WI38 (cell line): ENCODE measurements around the gene ASB16.

Experiments used
- H3K4me3 ChIP-seq: 2 replicates; pipeline ENCODE4 v1.5.1; 2011; ENCODE audit warnings: low read depth, mild to moderate bottlenecking, control low read depth, low read length
- CTCF ChIP-seq: IDR thresholded peaks from 2 replicates; pipeline ENCODE4 v1.5.1; 2012; ENCODE audit warnings: low read depth, mild to moderate bottlenecking, control low read depth, low read length

ASB16 gene

GRCh38 chr17:44202756-44203155 lies 32.3 kb downstream of the ASB16 start:
- no peak overlapping the region for H3K4me3 ChIP-seq
- TF ChIP-seq CTCF, result no peak

- peak; percentile 69 for TF ChIP-seq CTCF
Measured at GRCh38 chr17:44203731-44204440, 33.4 kb downstream of the ASB16 start.

GRCh38 chr17:44204441-44204882 lies 34.0 kb downstream of the ASB16 start:
- no peak overlapping the region for H3K4me3 ChIP-seq
- TF ChIP-seq CTCF, result no peak

More at GRCh38 chr17:44203731-44204440, 33.4 kb downstream of the ASB16 start:
- H3K4me3 ChIP-seq, result no peak overlapping the region

- no peak overlapping the region for H3K4me3 ChIP-seq
- TF ChIP-seq CTCF, result no peak
Measured at GRCh38 chr17:44205962-44206824, 35.7 kb downstream of the ASB16 start.

- H3K4me3 ChIP-seq, result no peak overlapping the region
- no peak for TF ChIP-seq CTCF
Measured at GRCh38 chr17:44206825-44207155, 36.3 kb downstream of the ASB16 start.

- TF ChIP-seq CTCF, result no peak
- no peak overlapping the region for H3K4me3 ChIP-seq
Measured at GRCh38 chr17:44207319-44207718, 36.8 kb downstream of the ASB16 start.

GRCh38 chr17:44207743-44208142 lies 37.2 kb downstream of the ASB16 start:
- H3K4me3 ChIP-seq, result no peak overlapping the region
- TF ChIP-seq CTCF, result no peak
